Panc1 (cell line): ENCODE data around the gene INPP5E. TPM values are rescaled to one million over a fixed set of nuclear protein-coding genes. Genes with fewer than 3 reads are reported as not detected.

ENCODE experiments used
- ATAC-seq: fragments of 200-7000 bp; cut with Tn5 transposase; 2 replicates; pipeline ENCODE4 v1.9.1; 2020; ENCODE audit warnings: mild to moderate bottlenecking, moderate library complexity
- BruUV-seq: library from RNA; stranded (reverse); fragments of 400-500 nt; replicated peaks from 2 replicates; lab custom pipeline; 2021; lab: Mats Ljungman, UMichigan
- CTCF ChIA-PET: fragments of 300-600 bp; sonication (Branson Sonifier 250); formaldehyde crosslinking; loops from one replicate; lab custom pipeline; 2022; ENCODE audit warnings: antibody characterized with exemption; lab: Charles Lee
- POLR2A ChIA-PET: fragments of 300-600 bp; sonication (Branson Sonifier 250); formaldehyde crosslinking; loops from one replicate; lab custom pipeline; 2022; ENCODE audit warnings: antibody characterized with exemption; lab: Charles Lee
- DNase-seq: peaks from one replicate; pipeline ENCODE4 v3.0.0-alpha.2; 2010; ENCODE audit warnings: low read depth, low spot score
- H3K27ac ChIP-seq: 2 replicates; pipeline ENCODE4 v1.5.1; 2011; ENCODE audit warnings: mild to moderate bottlenecking, low read length, inconsistent platforms
- H3K27me3 ChIP-seq: fragments of 200-500 bp; sonication (Bioruptor generic); 2 replicates; pipeline ENCODE4 v1.6.0; 2014; ENCODE audit warnings: low read length, inconsistent platforms; ENCODE audit not compliant: control insufficient read depth, insufficient read depth
- H3K36me3 ChIP-seq: fragments of 200-500 bp; sonication (Bioruptor generic); 2 replicates; pipeline ENCODE4 v1.5.1; 2014; ENCODE audit warnings: inconsistent platforms, mild to moderate bottlenecking, low read length, moderate library complexity; ENCODE audit not compliant: control insufficient read depth, insufficient read depth
- H3K4me1 ChIP-seq: 2 replicates; pipeline ENCODE4 v1.5.1; 2011; ENCODE audit warnings: inconsistent platforms, mild to moderate bottlenecking, low read length, moderate library complexity; ENCODE audit not compliant: control insufficient read depth, insufficient read depth
- H3K4me3 ChIP-seq, 2 experiments: 2 replicates each; pipeline ENCODE4 v1.5.1; 2011 to 2012; ENCODE audit warnings: low read depth in 2 of 2, low read length in 2 of 2, mild to moderate bottlenecking in 2 of 2, inconsistent platforms in 1 of 2, moderate library complexity in 1 of 2
- H3K9me3 ChIP-seq: fragments of 200-500 bp; sonication (Bioruptor generic); 2 replicates; pipeline ENCODE4 v1.5.1; 2014; ENCODE audit warnings: low read depth, mild to moderate bottlenecking, inconsistent platforms, low read length, moderate library complexity; ENCODE audit not compliant: control insufficient read depth, insufficient read depth
- CTCF ChIP-seq: fragments of 450-650 bp; IDR thresholded peaks from 2 replicates; pipeline ENCODE4 v1.5.1; 2017; ENCODE audit warnings: mild to moderate bottlenecking
- POLR2AphosphoS5 ChIP-seq: IDR thresholded peaks from 2 replicates; pipeline ENCODE4 v1.6.1; 2012; ENCODE audit warnings: mild to moderate bottlenecking, low read depth, low read length, moderate library complexity
- REST ChIP-seq, 2 experiments: IDR thresholded peaks; 2 replicates each; pipeline ENCODE4 v1.6.1; 2011 to 2012; ENCODE audit warnings: low read depth in 2 of 2, control low read depth in 1 of 2, low read length in 1 of 2, mild to moderate bottlenecking in 1 of 2, moderate library complexity in 1 of 2; ENCODE audit not compliant: insufficient read depth in 1 of 2
- SIN3A ChIP-seq: IDR thresholded peaks from 2 replicates; pipeline ENCODE4 v1.6.1; 2012; ENCODE audit warnings: low read depth, mild to moderate bottlenecking, low read length, moderate library complexity, borderline replicate concordance; ENCODE audit not compliant: insufficient read depth
- TCF7L2 ChIP-seq: IDR thresholded peaks from 2 replicates; pipeline ENCODE4 v1.6.1; 2011; ENCODE audit warnings: mild to moderate bottlenecking, low read depth, low read length, inconsistent platforms
- in situ Hi-C: cut with HindIII; loops from 2 replicates; pipeline ENCODE4 v1.10.0; 2016; ENCODE audit warnings: low sequenced_read_pairs, low pct_unique_long_range_greater_than_20kb
- intact Hi-C: fragments of 100-400 bp; cut with micrococcal nuclease; formaldehyde crosslinking; loops from one replicate; pipeline ENCODE4 v1.10.0; 2022; ENCODE audit not compliant: unreplicated experiment
- total RNA-seq: library from RNA; stranded (reverse); gene quantifications from one replicate; pipeline ENCODE4 v1.2.1, GENCODE V29; 2021; ENCODE audit not compliant: unreplicated experiment

Gene INPP5E
- total RNA-seq, 1 experiment from 2014 or later: 14.1 TPM

- ChIA-PET POLR2A (no interaction called here), CTCF (interaction anchor here (0.6 kb wide), 1 partner anchor 22 kb away, joined by 8 read pairs; no protein-coding TSS in a partner anchor)
- H3K9me3 ChIP-seq: no peaks in the 10 kb centered on the region
- H3K4me3 ChIP-seq: no peak overlapping the region
- TF ChIP-seq POLR2AphosphoS5: no peak
- no peak for TF ChIP-seq REST (IDR thresholded peaks at IDR 0.05; ENCODE audit: insufficient read depth in 1 of 2, low read depth in 2 of 2, low read length in 1 of 2)
- no peak for TF ChIP-seq CTCF
- TF ChIP-seq TCF7L2: no peak
- TF ChIP-seq SIN3A: no peak
- BruUV-seq: no TSS peak
- DNase-seq (no peak), ATAC-seq (no peak)
- no peaks in the 10 kb centered on the region for H3K4me1 ChIP-seq
- intact Hi-C loops: no loop called here
- no peaks in the 10 kb centered on the region for H3K27me3 ChIP-seq
- H3K27ac ChIP-seq: no peak overlapping the region
- in situ Hi-C loops: no loop called here
- H3K36me3 ChIP-seq: no peaks in the 10 kb centered on the region; the same call in 1 of the 2 replicates
These were observed 16.8 kb downstream of the INPP5E start for GRCh38 chr9:136422876-136423275.

DNA sequence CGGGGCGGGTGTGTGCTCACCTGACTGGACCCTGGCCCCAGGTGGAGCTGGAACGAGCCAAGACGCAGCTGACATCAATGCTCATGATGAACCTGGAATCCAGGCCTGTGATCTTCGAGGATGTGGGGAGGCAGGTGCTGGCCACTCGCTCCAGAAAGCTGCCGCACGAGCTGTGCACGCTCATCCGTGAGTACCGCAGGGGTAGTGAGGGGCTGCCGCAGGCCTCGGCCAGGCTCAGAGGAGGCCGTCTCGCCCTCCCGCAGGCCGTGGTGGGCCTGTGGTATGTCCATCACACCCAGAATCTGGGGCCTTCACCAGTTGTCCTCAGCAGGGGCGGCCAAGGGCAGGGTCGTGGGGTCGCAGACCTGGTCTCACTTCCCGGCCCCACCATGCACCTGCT lies 17.9 kb downstream of the INPP5E start:
- no peaks in the 10 kb centered on the region for H3K27me3 ChIP-seq
- no peak overlapping the region for H3K4me3 ChIP-seq
- H3K4me1 ChIP-seq: no peaks in the 10 kb centered on the region
- in situ Hi-C loops (no loop called here), intact Hi-C loops (no loop called here)
- ChIA-PET CTCF (interaction anchor here (0.6 kb wide), 1 partner anchor 66 kb away, joined by 3 read pairs; no protein-coding TSS in a partner anchor), POLR2A (no interaction called here)
- TF ChIP-seq SIN3A (no peak), REST (IDR thresholded peaks at IDR 0.05; ENCODE audit: insufficient read depth in 1 of 2, low read depth in 2 of 2, low read length in 1 of 2) (no peak), POLR2AphosphoS5 (no peak), TCF7L2 (no peak), CTCF (no peak)
- H3K36me3 ChIP-seq: no peaks in the 10 kb centered on the region; the same call in 1 of the 2 replicates
- ATAC-seq (no peak), DNase-seq (no peak)
- BruUV-seq: no TSS peak
- H3K27ac ChIP-seq: no peak overlapping the region
- no peaks in the 10 kb centered on the region for H3K9me3 ChIP-seq
